ENCODE data around the gene SMG6. TPM values are rescaled to one million over a fixed set of nuclear protein-coding genes. Genes with fewer than 3 reads are reported as not detected.

Gene SMG6
- total RNA-seq, 1 experiment from 2014 or later: 36.1 TPM

GRCh38 chr17:2042933-2043332 is 260.7 kb downstream of the SMG6 start:
- H3K4me1 ChIP-seq (ENCODE audit: insufficient read depth, low read length, poor library complexity, severe bottlenecking): peaks cover 13% of the 10 kb centered on the region
- CTCF ChIA-PET: no interaction called here
- TF ChIP-seq EZH2 (IDR thresholded peaks at IDR 0.05; ENCODE audit: borderline replicate concordance, low read depth, low read length, poor library complexity, severe bottlenecking): no peak
- no peak for TF ChIP-seq CTCF (conservative IDR thresholded peaks at IDR 0.05; ENCODE audit: low read depth, low read length)
- POLR2A ChIA-PET (ENCODE audit: low non-redundant PET): no interaction called here
- H3K4me3 ChIP-seq (ENCODE audit: low read depth, low read length, poor library complexity, severe bottlenecking): peak overlapping the region; percentile 73
- DNase-seq (ENCODE audit: low spot score): no peak
- intact Hi-C loops (cut with micrococcal nuclease; ENCODE audit: unreplicated experiment): loop anchor here (5.0 kb wide), 2 partner anchors 136 to 326 kb away; no protein-coding TSS in a partner anchor
- H3K9me3 ChIP-seq (ENCODE audit: low read depth, low read length, poor library complexity, severe bottlenecking): no peaks in the 10 kb centered on the region
- H3K27me3 ChIP-seq (replicated peaks; ENCODE audit: insufficient read depth, low read depth, low read length, poor library complexity): no peaks in the 10 kb centered on the region
- H3K27ac ChIP-seq (ENCODE audit: low read depth, low read length, poor library complexity, severe bottlenecking): peak overlapping the region; percentile 91
- TSS peak; percentile 55 for BruUV-seq (replicated peaks)
- peaks cover 18% of the 10 kb centered on the region for H3K36me3 ChIP-seq (ENCODE audit: insufficient read depth, low read length, poor library complexity, severe bottlenecking)

- CTCF ChIA-PET: interaction anchor here (0.7 to 1.3 kb wide), 2 partner anchors 76 to 133 kb away, joined by 4 read pairs; no protein-coding TSS in a partner anchor
- H3K36me3 ChIP-seq (ENCODE audit: insufficient read depth, low read length, poor library complexity, severe bottlenecking): peaks cover 18% of the 10 kb centered on the region
- H3K9me3 ChIP-seq (ENCODE audit: low read depth, low read length, poor library complexity, severe bottlenecking): no peaks in the 10 kb centered on the region
- peak overlapping the region; percentile 73 for H3K4me3 ChIP-seq (ENCODE audit: low read depth, low read length, poor library complexity, severe bottlenecking)
- DNase-seq (ENCODE audit: low spot score): peak; percentile 68
- BruUV-seq (replicated peaks): no TSS peak
- peaks cover 13% of the 10 kb centered on the region for H3K4me1 ChIP-seq (ENCODE audit: insufficient read depth, low read length, poor library complexity, severe bottlenecking)
- POLR2A ChIA-PET (ENCODE audit: low non-redundant PET): no interaction called here
- TF ChIP-seq EZH2 (IDR thresholded peaks at IDR 0.05; ENCODE audit: borderline replicate concordance, low read depth, low read length, poor library complexity, severe bottlenecking) (no peak), CTCF (conservative IDR thresholded peaks at IDR 0.05; ENCODE audit: low read depth, low read length) (peak; percentile 37; the same call in 1 of the 2 replicates)
- peak overlapping the region; percentile 91 for H3K27ac ChIP-seq (ENCODE audit: low read depth, low read length, poor library complexity, severe bottlenecking)
- H3K27me3 ChIP-seq (replicated peaks; ENCODE audit: insufficient read depth, low read depth, low read length, poor library complexity): no peaks in the 10 kb centered on the region
- intact Hi-C loops (cut with micrococcal nuclease; ENCODE audit: unreplicated experiment): loop anchor here (5.0 kb wide), 2 partner anchors 135 to 325 kb away; no protein-coding TSS in a partner anchor
These were observed 261.2 kb downstream of the SMG6 start for GRCh38 chr17:2042390-2042847.

GRCh38 chr17:2041561-2042389 is 261.8 kb downstream of the SMG6 start, which contains the start of gene OVCA2:
TSS of gene OVCA2 (plus strand) at chr17:2042022. CDS start at chr17:2042048, 26 bp downstream.
- peak; percentile 97 for DNase-seq (ENCODE audit: low spot score)
- intact Hi-C loops (cut with micrococcal nuclease; ENCODE audit: unreplicated experiment): loop anchor here (5.0 kb wide), 2 partner anchors 134 to 324 kb away; no protein-coding TSS in a partner anchor
- Histone ChIP-seq H3K9me3 (ENCODE audit: low read depth, low read length, poor library complexity, severe bottlenecking) (no peaks in the 10 kb centered on the region), H3K36me3 (ENCODE audit: insufficient read depth, low read length, poor library complexity, severe bottlenecking) (peaks cover 18% of the 10 kb centered on the region), H3K4me3 (ENCODE audit: low read depth, low read length, poor library complexity, severe bottlenecking) (peak within 1 kb of the TSS; percentile 73), H3K27me3 (replicated peaks; ENCODE audit: insufficient read depth, low read depth, low read length, poor library complexity) (no peaks in the 10 kb centered on the region), H3K4me1 (ENCODE audit: insufficient read depth, low read length, poor library complexity, severe bottlenecking) (peaks cover 13% of the 10 kb centered on the region), H3K27ac (ENCODE audit: low read depth, low read length, poor library complexity, severe bottlenecking) (peak within 1 kb of the TSS; percentile 91)
- TF ChIP-seq EZH2 (IDR thresholded peaks at IDR 0.05; ENCODE audit: borderline replicate concordance, low read depth, low read length, poor library complexity, severe bottlenecking) (no peak), CTCF (conservative IDR thresholded peaks at IDR 0.05; ENCODE audit: low read depth, low read length) (peak; percentile 60)
- ChIA-PET POLR2A (ENCODE audit: low non-redundant PET) (interaction anchor here (0.7 kb wide), 1 partner anchor 440 kb away, joined by 4 read pairs; no protein-coding TSS in a partner anchor), CTCF (interaction anchor here (0.7 to 1.3 kb wide), 2 partner anchors 77 to 133 kb away, joined by 4 read pairs; no protein-coding TSS in a partner anchor)
- BruUV-seq (replicated peaks): no TSS peak
